ENCODE measurements around the gene CNKSR1.

Gene CNKSR1

GRCh38 chr1:26182383-26182696 is 5.0 kb downstream of the CNKSR1 start:
- DNase-seq (ENCODE audit: low read depth in 1 of 2, low spot score in 1 of 2), result no peak

- no peak for DNase-seq (ENCODE audit: low read depth in 1 of 2, low spot score in 1 of 2)
These were observed 6.8 kb downstream of the CNKSR1 start for GRCh38 chr1:26184086-26184485.

- DNase-seq (ENCODE audit: low read depth in 1 of 2, low spot score in 1 of 2), result no peak
These were observed 7.6 kb downstream of the CNKSR1 start for GRCh38 chr1:26184883-26185282.

- DNase-seq (ENCODE audit: low read depth in 1 of 2, low spot score in 1 of 2), result no peak
These were observed 10.6 kb downstream of the CNKSR1 start for GRCh38 chr1:26187882-26188281.

- DNase-seq (ENCODE audit: low read depth in 1 of 2, low spot score in 1 of 2), result no peak
These were observed 11.2 kb downstream of the CNKSR1 start for GRCh38 chr1:26188477-26188876.

GRCh38 chr1:26189331-26189730 is 12.0 kb downstream of the CNKSR1 start:
- no peak for DNase-seq (ENCODE audit: low read depth in 1 of 2, low spot score in 1 of 2)

- DNase-seq (ENCODE audit: low read depth in 1 of 2, low spot score in 1 of 2), result no peak
These were observed 12.5 kb downstream of the CNKSR1 start for GRCh38 chr1:26189751-26190275.

- DNase-seq (ENCODE audit: low read depth in 1 of 2, low spot score in 1 of 2), result no peak
These were observed 13.2 kb downstream of the CNKSR1 start, which contains the start of gene CATSPER4 for GRCh38 chr1:26190373-26190987. CATSPER4 (plus strand) TSS chr1:26190602; CDS start chr1:26190628, 26 bp downstream.

GRCh38 chr1:26191739-26192138 is 14.4 kb downstream of the CNKSR1 start:
- no peak for DNase-seq (ENCODE audit: low read depth in 1 of 2, low spot score in 1 of 2)

- DNase-seq (ENCODE audit: low read depth in 1 of 2, low spot score in 1 of 2), result no peak
These were observed 18.5 kb downstream of the CNKSR1 start for GRCh38 chr1:26195805-26196204.

- DNase-seq (ENCODE audit: low read depth in 1 of 2, low spot score in 1 of 2), result no peak
These were observed 20.0 kb downstream of the CNKSR1 start for GRCh38 chr1:26197301-26197700.

GRCh38 chr1:26197813-26198212 is 20.5 kb downstream of the CNKSR1 start:
- no peak for DNase-seq (ENCODE audit: low read depth in 1 of 2, low spot score in 1 of 2)

- no peak for DNase-seq (ENCODE audit: low read depth in 1 of 2, low spot score in 1 of 2)
These were observed 23.1 kb downstream of the CNKSR1 start for GRCh38 chr1:26200413-26200812.

- DNase-seq (ENCODE audit: low read depth in 1 of 2, low spot score in 1 of 2), result no peak
These were observed 26.5 kb downstream of the CNKSR1 start for GRCh38 chr1:26203642-26204318.

GRCh38 chr1:26210147-26210870 is 33.0 kb downstream of the CNKSR1 start:
- DNase-seq (ENCODE audit: low read depth in 1 of 2, low spot score in 1 of 2), result no peak

- DNase-seq (ENCODE audit: low read depth in 1 of 2, low spot score in 1 of 2), result no peak
These were observed 35.4 kb downstream of the CNKSR1 start for GRCh38 chr1:26212726-26213125.

- no peak for DNase-seq (ENCODE audit: low read depth in 1 of 2, low spot score in 1 of 2)
These were observed 36.1 kb downstream of the CNKSR1 start for GRCh38 chr1:26213335-26213905.

GRCh38 chr1:26215246-26215645 is 38.0 kb downstream of the CNKSR1 start:
- no peak for DNase-seq (ENCODE audit: low read depth in 1 of 2, low spot score in 1 of 2)

GRCh38 chr1:26218906-26219494 is 41.7 kb downstream of the CNKSR1 start:
- DNase-seq (ENCODE audit: low read depth in 1 of 2, low spot score in 1 of 2), result no peak

GRCh38 chr1:26220199-26220912 is 43.1 kb downstream of the CNKSR1 start:
- no peak for DNase-seq (ENCODE audit: low read depth in 1 of 2, low spot score in 1 of 2)

- DNase-seq (ENCODE audit: low read depth in 1 of 2, low spot score in 1 of 2), result no peak
These were observed 43.8 kb downstream of the CNKSR1 start for GRCh38 chr1:26221094-26221493.
